IPS DF 6.9 (cell line): ENCODE measurements around the gene TRANK1.

ENCODE experiments used
- DNase-seq: peaks from one replicate; pipeline ENCODE4 v3.0.0-alpha.2; 2013; ENCODE audit warnings: low read depth, low spot score
- H3K27ac ChIP-seq: one replicate; pipeline ENCODE4 v1.5.1; 2013; ENCODE audit warnings: low read length, control low read depth
- H3K27me3 ChIP-seq: 2 replicates; pipeline ENCODE4 v1.6.1; 2013; ENCODE audit warnings: mild to moderate bottlenecking, low read length; ENCODE audit not compliant: control insufficient read depth, insufficient read depth
- H3K36me3 ChIP-seq: 2 replicates; pipeline ENCODE4 v1.6.1; 2013; ENCODE audit warnings: low read length; ENCODE audit not compliant: control insufficient read depth, insufficient read depth
- H3K4me1 ChIP-seq: 2 replicates; pipeline ENCODE4 v1.6.1; 2013; ENCODE audit warnings: low read length; ENCODE audit not compliant: control insufficient read depth, insufficient read depth
- H3K4me3 ChIP-seq: 2 replicates; pipeline ENCODE4 v1.5.1; 2013; ENCODE audit warnings: mild to moderate bottlenecking, low read length
- H3K9me3 ChIP-seq: 2 replicates; pipeline ENCODE4 v1.6.1; 2013; ENCODE audit warnings: low read length, inconsistent platforms; ENCODE audit not compliant: control insufficient read depth, insufficient read depth
- WGBS: extraction: QIAGEN DNeasy Blood & Tissue Kit; methylation state at CpG from one replicate; pipeline ENCODE4 v1.1.7; 2013; ENCODE audit warnings: mixed read lengths, missing lambda C conversion rate; ENCODE audit not compliant: insufficient read length, insufficient coverage; 5-methylcytosine and 5-hydroxymethylcytosine counted together

Gene TRANK1

DNA sequence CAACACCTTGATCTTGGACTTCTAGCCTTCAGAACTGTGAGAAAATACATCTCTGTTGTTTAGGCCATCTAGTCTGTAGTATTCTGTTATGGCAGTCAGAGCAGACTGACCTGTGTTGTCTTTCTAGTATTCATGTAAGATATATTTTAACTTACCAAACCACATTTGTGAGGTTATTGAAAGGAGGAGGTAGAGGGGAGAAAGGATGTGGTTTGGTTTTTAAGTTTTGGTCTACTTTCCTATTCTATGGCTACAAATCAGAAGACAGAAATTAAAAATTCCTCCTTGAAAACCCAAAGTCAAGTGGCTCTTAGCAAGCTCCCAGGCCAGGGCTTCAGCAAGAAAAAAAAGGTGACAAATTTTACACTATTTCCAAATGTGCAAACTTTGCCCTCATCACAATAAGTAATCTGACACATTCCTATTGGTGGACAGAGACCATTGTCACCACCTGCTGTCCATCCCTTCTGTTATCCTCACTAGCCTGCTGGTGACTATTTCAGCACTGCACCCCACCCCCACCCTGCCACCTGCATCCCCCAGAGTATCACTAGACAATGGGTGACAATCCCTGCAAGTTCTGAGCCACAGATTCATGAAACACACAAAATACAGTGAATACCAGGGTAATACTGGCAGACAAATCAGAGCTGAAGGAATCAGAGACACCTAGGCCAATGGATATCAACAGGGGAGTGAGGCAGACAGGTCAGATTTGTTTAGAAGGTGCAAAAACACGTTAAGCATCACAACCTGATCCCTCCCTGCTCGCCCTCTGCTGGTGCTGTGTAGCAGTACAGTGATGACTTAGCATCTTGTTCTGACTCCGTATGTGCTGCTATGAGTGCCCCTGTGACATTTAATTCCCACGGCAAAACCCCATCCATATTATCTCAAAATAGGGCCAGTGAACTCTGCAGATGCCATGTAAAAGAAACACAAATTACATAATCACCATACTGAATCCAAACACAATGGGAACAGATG lies 101.5 kb downstream of the TRANK1 start:
- Histone ChIP-seq H3K9me3 (no peaks in the 10 kb centered on the region), H3K27ac (no peak overlapping the region), H3K27me3 (no peaks in the 10 kb centered on the region), H3K36me3 (no peaks in the 10 kb centered on the region), H3K4me1 (peaks cover 3% of the 10 kb centered on the region; the same call in 1 of the 2 replicates), H3K4me3 (no peak overlapping the region)
- peak; percentile 76 for DNase-seq
- WGBS: no CpG with 5 or more reads among the region's 4 CpGs

DNA sequence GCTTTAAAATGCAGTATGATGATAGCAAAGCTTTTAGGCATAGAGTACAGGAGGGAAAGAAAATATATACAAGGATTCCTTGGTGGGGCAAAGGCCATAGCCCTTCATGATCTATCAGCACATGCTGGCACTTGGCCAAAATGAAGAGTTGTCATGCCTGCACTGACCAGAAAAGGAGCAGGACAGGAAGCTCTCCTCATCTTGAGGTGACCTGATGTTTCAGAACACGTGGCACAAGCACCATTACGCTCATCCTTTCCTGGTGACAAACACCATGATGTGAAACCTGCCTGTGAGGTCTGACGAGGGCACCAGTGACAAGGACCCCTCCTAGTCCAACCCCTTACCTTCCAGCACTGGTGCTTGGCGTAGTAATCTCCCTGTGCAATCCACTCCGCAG lies 102.6 kb downstream of the TRANK1 start:
- H3K4me3 ChIP-seq: no peak overlapping the region
- H3K4me1 ChIP-seq: peaks cover 3% of the 10 kb centered on the region; the same call in 1 of the 2 replicates
- H3K27ac ChIP-seq: no peak overlapping the region
- H3K27me3 ChIP-seq: no peaks in the 10 kb centered on the region
- H3K9me3 ChIP-seq: no peaks in the 10 kb centered on the region
- DNase-seq: no peak
- no peaks in the 10 kb centered on the region for H3K36me3 ChIP-seq
- WGBS: no CpG with 5 or more reads among the region's 5 CpGs

DNA sequence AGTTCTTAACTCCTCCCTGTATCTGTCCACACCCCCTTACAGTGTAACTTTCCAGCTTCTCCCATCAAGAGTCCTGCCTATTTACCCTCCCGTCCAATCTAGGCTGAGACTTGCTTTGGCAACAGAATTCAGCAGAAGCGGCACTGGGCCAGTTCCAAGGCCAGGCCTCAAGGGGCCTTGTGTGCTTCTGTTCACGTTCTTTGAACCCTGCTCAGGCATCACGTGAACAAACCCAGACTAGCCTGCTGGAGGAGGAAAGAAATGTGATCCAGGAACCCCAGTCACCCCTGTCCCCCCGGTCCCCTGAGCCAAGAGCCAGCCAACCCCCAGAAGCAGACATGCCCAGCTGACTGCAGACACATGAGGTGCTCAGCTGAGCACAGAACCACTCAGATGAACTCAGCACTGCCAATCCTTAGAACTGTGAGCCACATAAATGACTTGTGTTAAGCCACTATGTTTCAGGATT lies 104.4 kb downstream of the TRANK1 start:
- Histone ChIP-seq H3K36me3 (no peaks in the 10 kb centered on the region), H3K27ac (no peak overlapping the region), H3K4me3 (no peak overlapping the region), H3K4me1 (peaks cover 3% of the 10 kb centered on the region; the same call in 1 of the 2 replicates), H3K9me3 (no peaks in the 10 kb centered on the region), H3K27me3 (no peaks in the 10 kb centered on the region)
- no CpG with 5 or more reads among the region's 5 CpGs for WGBS
- DNase-seq: no peak

DNA sequence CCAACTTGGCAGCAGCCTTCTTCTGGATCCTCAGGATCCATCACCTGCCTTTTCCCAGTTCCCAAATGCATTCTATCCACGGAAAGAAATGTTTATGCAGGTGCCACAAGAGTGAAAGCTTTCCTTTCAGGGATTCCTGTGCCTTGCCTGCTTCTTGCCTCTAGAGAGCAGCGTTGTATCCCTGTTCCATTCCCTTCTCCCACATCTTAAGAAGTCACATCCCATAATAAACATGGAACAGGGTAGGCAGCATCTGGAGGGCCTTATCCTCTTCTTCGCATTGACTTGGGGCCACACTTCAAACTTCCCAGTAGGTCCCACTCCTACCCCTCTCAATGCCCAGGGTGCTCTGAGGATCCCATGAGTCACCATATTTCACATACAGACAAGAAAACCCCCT lies 107.8 kb downstream of the TRANK1 start:
- no CpG with 5 or more reads among the region's 3 CpGs for WGBS
- no peaks in the 10 kb centered on the region for H3K36me3 ChIP-seq

DNA sequence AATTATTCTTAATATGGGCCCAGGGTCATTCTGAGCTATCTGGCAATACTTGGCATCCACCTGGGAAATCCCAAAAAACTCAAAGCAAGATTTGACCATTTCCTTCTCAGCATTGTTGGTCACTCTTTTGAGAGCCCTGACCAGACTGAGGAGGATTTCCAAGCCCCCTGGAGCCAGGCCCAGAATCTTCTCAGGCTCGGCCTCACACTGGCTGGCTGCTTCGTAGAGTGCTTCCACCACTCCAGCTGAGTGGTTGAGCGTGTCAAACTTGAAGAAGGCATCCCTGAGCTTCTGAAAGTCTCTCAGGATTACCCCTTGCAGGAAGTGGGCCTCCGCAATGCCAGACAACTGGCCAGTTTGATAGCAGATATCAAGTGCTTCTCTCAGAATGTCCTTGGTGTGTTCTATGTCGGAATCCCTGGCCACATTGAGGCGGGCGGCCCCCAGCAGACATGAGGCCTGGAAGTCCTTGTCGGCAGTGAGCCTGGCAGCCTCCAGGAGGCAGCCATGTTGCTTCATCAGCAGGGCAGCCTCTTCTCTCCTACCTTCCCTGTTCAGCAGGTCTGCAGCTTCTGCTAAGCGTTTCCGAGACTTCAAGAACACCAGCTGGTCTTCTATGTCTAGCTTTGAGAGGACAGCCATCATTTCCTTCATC lies 111.6 kb downstream of the TRANK1 start:
- DNase-seq: no peak
- no CpG with 5 or more reads among the region's 10 CpGs for WGBS
- H3K4me3 ChIP-seq: no peak overlapping the region
- H3K4me1 ChIP-seq: no peaks in the 10 kb centered on the region
- H3K36me3 ChIP-seq: no peaks in the 10 kb centered on the region
- H3K9me3 ChIP-seq: no peaks in the 10 kb centered on the region
- H3K27ac ChIP-seq: no peak overlapping the region
- no peaks in the 10 kb centered on the region for H3K27me3 ChIP-seq

More for the DNA sequence above, 107.8 kb downstream of the TRANK1 start:
- Histone ChIP-seq H3K9me3 (no peaks in the 10 kb centered on the region), H3K27ac (no peak overlapping the region), H3K4me3 (no peak overlapping the region), H3K27me3 (no peaks in the 10 kb centered on the region), H3K4me1 (no peaks in the 10 kb centered on the region)
- no peak for DNase-seq

DNA sequence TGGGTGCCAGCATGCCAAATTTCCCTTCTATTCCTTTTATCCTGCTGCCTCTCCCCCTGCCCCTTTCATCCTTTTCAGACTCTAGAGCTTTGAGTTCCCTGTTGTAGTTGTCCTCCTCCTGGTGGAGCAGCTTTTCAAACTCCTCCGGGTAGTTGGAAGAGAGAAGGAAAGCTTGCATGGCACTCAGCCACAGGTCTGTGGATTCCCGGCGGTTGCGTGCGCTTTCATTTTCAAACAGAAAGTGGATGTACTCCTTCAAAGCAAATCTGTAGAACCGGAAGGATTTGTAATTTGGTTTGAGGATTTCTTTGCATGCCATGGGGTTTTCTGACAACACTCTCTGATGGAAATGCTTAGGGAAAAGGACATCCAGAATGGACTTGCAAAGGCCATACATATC lies 112.4 kb downstream of the TRANK1 start:
- no peak for DNase-seq
- Histone ChIP-seq H3K4me3 (no peak overlapping the region), H3K27ac (no peak overlapping the region), H3K4me1 (no peaks in the 10 kb centered on the region), H3K36me3 (no peaks in the 10 kb centered on the region), H3K27me3 (no peaks in the 10 kb centered on the region), H3K9me3 (no peaks in the 10 kb centered on the region)
- WGBS: no CpG with 5 or more reads among the region's 6 CpGs

DNA sequence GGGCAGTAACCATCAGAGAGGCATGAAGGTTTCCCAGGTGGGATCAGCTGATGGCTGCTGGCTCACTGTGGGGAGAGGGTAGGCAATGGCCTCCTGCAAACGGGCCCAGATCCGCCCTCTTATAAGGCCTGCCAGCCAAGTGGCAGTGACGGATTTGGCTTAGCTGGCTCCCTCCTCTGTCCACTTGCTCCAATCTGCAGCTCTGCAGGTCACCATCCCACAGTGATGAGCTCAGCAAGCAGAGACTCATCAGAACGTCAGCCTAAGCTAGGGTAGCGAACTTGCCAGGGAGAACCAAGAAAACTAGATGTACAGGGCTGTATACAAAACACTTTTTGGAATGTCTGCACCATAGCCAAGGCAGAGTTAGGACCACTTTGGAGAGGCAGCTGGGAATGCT lies 117.7 kb downstream of the TRANK1 start:
- Histone ChIP-seq H3K4me3 (no peak overlapping the region), H3K27me3 (no peaks in the 10 kb centered on the region), H3K9me3 (no peaks in the 10 kb centered on the region), H3K4me1 (no peaks in the 10 kb centered on the region), H3K36me3 (no peaks in the 10 kb centered on the region), H3K27ac (no peak overlapping the region)
- no peak for DNase-seq
- WGBS: no CpG with 5 or more reads among the region's 5 CpGs

DNA sequence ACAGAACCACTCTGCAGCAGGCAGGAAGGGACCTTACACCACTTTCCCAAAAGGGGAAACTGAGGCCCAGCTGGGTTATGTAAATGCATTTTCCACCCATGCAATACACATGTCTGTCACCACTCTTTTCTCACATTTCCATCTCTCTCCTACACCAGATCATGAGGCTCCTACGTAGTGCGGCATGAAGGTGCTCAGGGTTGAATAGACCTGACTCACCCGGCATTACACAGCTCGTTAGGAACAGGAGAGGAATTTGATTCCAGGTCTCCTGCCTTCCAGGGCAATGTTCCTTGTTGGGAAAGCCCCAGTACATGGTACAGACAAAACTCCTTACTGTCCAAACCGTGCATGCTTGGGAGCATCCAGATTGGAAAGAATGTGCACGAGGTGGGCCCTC lies 118.6 kb downstream of the TRANK1 start:
- no peak overlapping the region for H3K4me3 ChIP-seq

DNA sequence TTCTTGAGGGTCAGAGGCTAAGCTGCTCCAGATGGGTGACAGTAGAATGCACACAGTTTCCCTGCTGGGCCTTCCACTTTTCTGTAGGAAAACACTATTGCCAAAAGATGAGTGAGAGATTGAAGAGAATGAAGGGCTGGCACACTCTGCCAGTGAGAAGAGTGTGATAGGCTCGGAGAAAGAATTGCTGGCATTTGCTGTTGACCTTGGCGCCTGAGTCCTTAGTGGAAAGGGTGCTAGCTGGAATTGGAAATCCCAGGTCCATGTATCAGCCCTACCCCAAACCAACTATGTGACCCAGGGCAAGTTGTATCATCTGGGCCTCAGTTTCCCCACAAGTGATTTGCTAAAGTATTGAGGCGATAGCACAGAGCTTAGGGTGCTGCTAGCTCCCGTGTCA lies 120.4 kb downstream of the TRANK1 start:
- no peaks in the 10 kb centered on the region for H3K36me3 ChIP-seq
- WGBS: no CpG with 5 or more reads among the region's 4 CpGs
- H3K4me1 ChIP-seq: no peaks in the 10 kb centered on the region
- no peak overlapping the region for H3K4me3 ChIP-seq
- H3K9me3 ChIP-seq: no peaks in the 10 kb centered on the region
- H3K27me3 ChIP-seq: no peaks in the 10 kb centered on the region
- H3K27ac ChIP-seq: no peak overlapping the region
- DNase-seq: no peak

More for the DNA sequence above, 118.6 kb downstream of the TRANK1 start:
- Histone ChIP-seq H3K36me3 (no peaks in the 10 kb centered on the region), H3K9me3 (no peaks in the 10 kb centered on the region), H3K27ac (no peak overlapping the region), H3K4me1 (no peaks in the 10 kb centered on the region), H3K27me3 (no peaks in the 10 kb centered on the region)
- WGBS: no CpG with 5 or more reads among the region's 6 CpGs
- no peak for DNase-seq

DNA sequence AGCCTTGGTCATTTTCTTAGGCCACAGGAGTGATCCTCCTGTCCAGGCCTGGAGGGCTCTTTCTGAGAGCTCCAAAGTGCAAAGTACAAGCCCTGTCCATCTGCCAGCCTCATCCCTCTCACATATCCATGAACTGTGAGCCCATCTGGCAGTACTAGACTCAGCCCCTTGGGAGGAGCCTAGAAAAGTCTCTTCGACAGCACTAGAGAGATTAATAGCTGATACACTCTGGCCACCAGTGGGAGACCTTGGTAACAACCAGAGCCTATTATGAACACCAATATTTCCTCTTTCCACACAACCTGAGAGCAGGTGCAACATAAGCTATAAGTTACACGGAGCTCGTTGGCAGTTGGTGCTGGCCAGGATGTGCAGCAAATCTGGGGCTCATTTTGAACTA lies 121.0 kb downstream of the TRANK1 start:
- H3K4me1 ChIP-seq: no peaks in the 10 kb centered on the region
- no peaks in the 10 kb centered on the region for H3K27me3 ChIP-seq
- no peaks in the 10 kb centered on the region for H3K36me3 ChIP-seq
- no peaks in the 10 kb centered on the region for H3K9me3 ChIP-seq
- DNase-seq: no peak
- WGBS: no CpG with 5 or more reads among the region's 3 CpGs
- no peak overlapping the region for H3K27ac ChIP-seq
- no peak overlapping the region for H3K4me3 ChIP-seq
